GM19455 (cell line): Measurements from ENCODE around the gene TSPAN10.
"Not testable (repeated sequence)": the region's sequence is repeated elsewhere in the genome, so short reads cannot be mapped to it uniquely, and the experiment has no call there.

Source experiments
- ATAC-seq: cut with Tn5 transposase; IDR thresholded peaks from one replicate; pipeline ENCODE4 v1.9.1; 2021; ENCODE audit not compliant: unreplicated experiment

TSPAN10 gene

DNA sequence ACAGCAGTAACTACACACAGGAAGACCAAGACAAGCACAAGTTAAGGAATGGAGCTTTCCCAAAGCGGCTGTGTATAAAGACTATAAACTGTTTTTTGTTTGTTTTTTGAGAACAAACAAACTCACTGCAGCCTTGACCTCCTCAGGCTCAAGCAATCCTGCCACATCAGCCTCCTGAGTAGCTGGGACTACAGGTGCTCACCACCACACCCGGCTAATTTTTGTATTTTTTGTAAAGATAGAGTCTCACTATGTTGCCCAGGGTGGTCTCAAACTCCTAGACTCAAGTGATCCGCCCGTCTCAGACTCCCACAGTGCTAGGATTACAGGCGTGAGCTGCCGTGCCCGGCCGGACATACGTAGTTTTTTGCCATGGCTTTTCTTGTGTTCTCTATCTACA, 23.4 kb downstream of the TSPAN10 start:
- ATAC-seq: no peak

DNA sequence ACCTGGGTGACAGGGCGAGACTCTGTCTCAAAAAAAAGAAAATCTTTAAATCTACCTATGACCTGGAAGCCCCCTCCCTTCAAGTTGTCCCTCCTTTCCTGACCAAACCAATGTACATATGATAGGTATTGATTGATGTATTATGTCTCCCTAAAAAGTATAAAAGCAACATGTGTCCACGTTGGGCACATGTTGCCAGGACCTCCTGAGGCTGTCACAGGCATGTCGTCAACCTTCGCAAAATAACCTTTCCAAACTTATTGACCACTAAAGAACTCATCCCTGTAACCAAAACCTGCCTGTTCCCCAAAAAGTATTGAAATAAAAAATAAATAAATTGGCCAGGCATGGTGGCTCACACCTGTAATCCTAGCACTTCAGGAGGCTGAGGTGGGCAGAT, 25.0 kb downstream of the TSPAN10 start:
- no peak for ATAC-seq

- no peak for ATAC-seq
Observed at GRCh38 chr17:81664051-81664470, 27.1 kb downstream of the TSPAN10 start.

GRCh38 chr17:81665205-81666091, 28.5 kb downstream of the TSPAN10 start:
- ATAC-seq: no peak

- peak; percentile 12 for ATAC-seq
Observed at GRCh38 chr17:81666092-81666341, 29.0 kb downstream of the TSPAN10 start.

DNA sequence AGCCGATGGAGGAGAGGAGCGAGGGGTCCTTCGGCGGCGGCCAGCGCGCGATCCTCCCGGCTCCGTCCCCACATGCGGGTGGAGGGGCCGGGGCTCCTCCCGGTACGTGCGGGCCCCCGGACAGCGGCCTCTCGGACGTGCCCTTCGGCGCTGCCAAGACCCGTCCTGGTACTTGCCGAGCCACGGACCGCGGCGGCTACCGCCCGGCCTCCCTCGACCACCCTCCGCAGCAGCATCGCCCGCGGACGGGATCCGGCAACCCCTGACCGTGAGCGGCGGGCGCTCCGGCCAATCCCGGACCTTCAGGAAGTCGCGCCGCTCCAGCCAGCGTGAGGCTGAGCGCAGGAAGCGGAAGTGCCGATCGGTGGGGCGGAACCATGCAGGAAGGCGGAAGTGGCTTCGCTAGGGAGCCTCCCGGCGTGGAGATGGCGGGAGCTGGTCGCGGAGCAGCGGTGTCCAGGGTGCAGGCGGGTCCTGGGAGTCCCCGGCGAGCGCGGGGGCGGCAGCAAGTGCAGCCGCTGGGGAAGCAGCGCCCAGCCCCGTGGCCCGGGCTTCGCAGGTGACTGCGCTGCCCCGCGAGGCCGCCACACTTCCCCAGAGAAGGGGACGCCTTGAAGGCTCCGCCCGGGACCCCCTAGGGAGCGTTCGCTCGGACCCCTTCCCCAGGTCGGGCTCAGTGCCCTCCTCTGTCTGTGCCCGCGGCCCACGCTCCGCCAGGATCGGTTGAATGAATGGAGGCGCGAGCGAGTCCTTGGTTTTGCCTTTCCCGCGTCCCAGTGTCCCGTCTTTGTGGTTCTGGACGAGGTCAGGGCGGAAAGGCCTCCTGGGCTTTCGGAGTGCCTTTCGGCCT, 29.6 kb downstream of the TSPAN10 start, which contains the start of the genes CCDC137 and OXLD1:
Gene CCDC137 (plus strand): TSS at position 396 of the 850 bp plus-strand sequence. CDS start 30 bp downstream, at position 426.
Gene OXLD1 (minus strand): TSS at position 264 of the 850 bp plus-strand sequence. CDS start 28 bp downstream, at position 236.
- peak; percentile 90 for ATAC-seq

DNA sequence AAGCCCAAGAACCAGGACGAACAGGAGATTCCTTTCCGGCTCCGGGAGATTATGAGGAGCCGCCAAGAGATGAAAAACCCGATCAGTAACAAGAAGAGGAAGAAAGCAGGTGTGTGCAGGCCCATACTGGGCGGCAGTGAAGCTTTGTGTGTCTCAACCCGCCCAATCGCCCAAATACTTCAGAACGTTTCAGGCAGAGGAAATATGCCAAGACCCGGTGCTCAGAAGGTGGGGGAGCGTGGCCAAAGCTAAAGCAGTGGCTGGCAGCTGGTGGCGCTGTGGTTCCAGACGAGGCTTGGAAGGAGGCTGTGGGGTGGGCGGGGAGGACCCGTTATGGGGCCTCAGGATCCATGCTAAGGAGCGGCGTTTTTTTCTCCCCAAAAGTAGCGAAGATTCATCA, 30.8 kb downstream of the TSPAN10 start:
- ATAC-seq: no peak

GRCh38 chr17:81672504-81672903, 35.5 kb downstream of the TSPAN10 start:
- ATAC-seq: no peak

DNA sequence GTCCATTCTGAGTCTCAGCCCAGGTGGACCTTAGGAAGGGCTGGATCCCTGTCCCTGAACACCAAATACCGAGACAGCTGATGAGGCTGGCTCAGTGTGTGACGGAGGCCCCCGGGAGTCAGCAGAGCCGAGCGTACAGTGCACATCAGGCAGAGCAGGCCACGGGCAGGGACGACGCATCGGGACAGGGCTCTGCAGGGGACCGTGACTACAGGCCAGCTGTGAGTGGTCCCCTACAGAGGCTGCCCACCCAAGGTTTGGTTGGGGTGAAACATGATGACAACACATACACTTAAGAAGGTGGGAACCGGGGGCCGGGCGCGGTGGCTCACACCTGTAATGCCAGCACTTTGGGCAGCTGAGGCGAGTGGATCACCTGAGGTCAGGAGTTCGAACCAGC, 36.0 kb downstream of the TSPAN10 start:
- ATAC-seq: no peak

GRCh38 chr17:81673561-81674258, 36.7 kb downstream of the TSPAN10 start:
- ATAC-seq: no peak

DNA sequence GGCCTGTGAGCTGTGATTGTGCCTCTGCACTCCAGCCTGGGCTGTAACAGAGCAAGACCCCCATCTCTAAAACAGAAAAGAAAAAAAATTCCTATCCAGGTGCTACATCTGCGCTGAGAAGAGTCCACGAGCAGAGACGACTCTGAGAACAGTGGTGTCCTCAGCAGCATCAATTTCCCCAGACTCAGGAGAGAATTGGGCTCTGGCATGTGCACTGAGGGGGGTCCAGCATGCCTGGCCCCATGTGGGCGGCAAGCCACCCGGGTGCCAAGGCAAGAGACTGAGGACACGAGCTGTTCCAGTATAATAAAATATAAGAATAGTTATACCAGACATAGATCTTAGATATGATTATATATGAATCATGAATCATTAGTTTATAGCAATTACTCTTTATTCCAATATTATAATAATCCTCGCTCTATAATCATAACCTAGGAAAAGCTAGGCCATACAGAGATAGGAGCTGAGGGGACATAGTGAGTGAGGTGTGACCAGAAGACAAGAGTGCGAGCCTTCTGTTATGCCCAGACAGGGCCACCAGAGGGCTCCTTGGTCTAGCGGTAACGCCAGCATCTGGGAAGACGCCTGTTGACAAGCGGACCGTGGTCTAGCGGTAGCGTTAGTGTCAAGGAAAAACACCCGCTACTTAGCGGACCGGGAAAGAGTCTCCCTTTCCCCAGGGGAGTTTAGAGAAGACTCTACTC, 38.7 kb downstream of the TSPAN10 start:
- not testable (repeated sequence) for ATAC-seq

- no peak for ATAC-seq
Observed at GRCh38 chr17:81676906-81677305, 39.9 kb downstream of the TSPAN10 start.

DNA sequence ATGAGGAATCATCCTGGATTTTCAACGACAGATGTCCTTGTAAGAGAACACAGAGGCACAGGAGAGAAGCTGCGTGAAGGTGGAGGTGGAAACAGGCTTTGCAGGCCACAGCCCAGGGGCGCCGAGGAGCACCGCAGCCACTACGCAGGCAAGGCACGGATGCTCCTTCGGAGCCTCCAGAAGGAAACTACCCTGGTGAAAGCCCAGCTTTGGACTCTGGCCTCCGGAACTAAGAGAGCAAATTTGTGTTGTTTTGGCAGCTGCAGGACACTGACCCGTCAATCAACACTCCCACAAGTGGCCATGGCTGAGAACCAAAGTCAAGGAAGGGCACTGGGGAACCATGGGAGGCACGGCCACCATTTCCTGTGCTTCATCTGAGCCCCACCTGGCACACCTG, 43.2 kb downstream of the TSPAN10 start:
- no peak for ATAC-seq

GRCh38 chr17:81681672-81682071, 44.7 kb downstream of the TSPAN10 start:
- no peak for ATAC-seq

GRCh38 chr17:81682565-81683207, 45.7 kb downstream of the TSPAN10 start:
- no peak for ATAC-seq

GRCh38 chr17:81683208-81683583, 46.2 kb downstream of the TSPAN10 start:
- peak; percentile 16 for ATAC-seq

GRCh38 chr17:81683584-81684441, 46.8 kb downstream of the TSPAN10 start, which contains the start of the genes ARL16 and HGS:
TSS of gene ARL16 (minus strand) at chr17:81683797. CDS start at chr17:81683753, 44 bp downstream.
TSS of gene HGS (plus strand) at chr17:81684011. CDS start at chr17:81684067, 56 bp downstream.
- ATAC-seq: peak; percentile 93

DNA sequence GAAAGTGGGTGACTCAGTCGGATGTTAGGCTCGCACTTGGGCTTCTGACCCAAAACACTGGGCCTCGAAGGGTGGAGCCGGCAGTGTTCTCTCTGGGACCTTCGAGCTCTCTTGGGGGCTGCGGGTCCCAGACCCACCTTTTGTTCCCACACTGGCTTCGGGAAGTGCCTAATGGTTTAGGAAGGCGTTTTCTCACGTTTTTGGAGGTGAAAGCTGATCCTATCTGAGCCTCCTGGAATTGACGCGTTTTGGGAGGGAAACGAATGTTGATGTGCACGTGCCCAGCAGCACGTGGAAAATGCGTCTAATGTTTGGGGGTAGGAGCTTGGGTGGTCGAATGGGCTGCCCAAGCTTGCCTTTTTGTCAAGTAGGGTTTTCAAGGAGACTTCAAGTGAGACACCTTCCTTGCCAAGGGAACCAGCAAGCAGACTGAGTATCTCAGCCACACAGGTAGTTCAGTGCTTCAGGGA, 47.5 kb downstream of the TSPAN10 start:
- no peak for ATAC-seq

GRCh38 chr17:81685108-81685507, 48.1 kb downstream of the TSPAN10 start:
- ATAC-seq: no peak
